Keratinocyte (primary cell): Measurements from ENCODE around the gene LAMP2. TPM values are rescaled to one million over a fixed set of nuclear protein-coding genes. Genes with fewer than 3 reads are reported as not detected.
A peak's percentile ranks its signal among the peaks of the same experiment; 100 is the strongest.

Experiments
- DNase-seq: peaks from one replicate; pipeline ENCODE4 v3.0.0-alpha.2; 2011; ENCODE audit warnings: low read depth, missing footprints, low spot score
- FAIRE-seq: peaks from 2 replicates; lab custom pipeline; 2011; peaks lifted over from hg19 to GRCh38; lab: Jason Lieb, UNC
- H2AFZ ChIP-seq: 2 replicates; pipeline ENCODE4 v1.6.0; 2012; ENCODE audit warnings: low read length, control low read depth, inconsistent platforms; ENCODE audit not compliant: control insufficient read depth
- H3K27ac ChIP-seq: 2 replicates; pipeline ENCODE4 v1.5.1; 2011; ENCODE audit warnings: low read length; ENCODE audit not compliant: control insufficient read depth, insufficient read depth
- H3K27me3 ChIP-seq: 3 replicates; pipeline ENCODE4 v1.6.0; 2011; ENCODE audit warnings: low read length; ENCODE audit not compliant: control insufficient read depth, insufficient read depth; ENCODE audit errors: extremely low read depth
- H3K36me3 ChIP-seq, 2 experiments: 2 replicates in 1 of 2; 3 replicates in 1 of 2; pipeline ENCODE4 v1.5.1; 2011; ENCODE audit warnings: low read length in 2 of 2, mild to moderate bottlenecking in 1 of 2; ENCODE audit not compliant: control insufficient read depth in 2 of 2, insufficient read depth in 2 of 2; ENCODE audit errors: extremely low read depth in 1 of 2
- H3K4me1 ChIP-seq: 3 replicates; pipeline ENCODE4 v1.5.1; 2011; ENCODE audit warnings: low read length; ENCODE audit not compliant: control insufficient read depth, insufficient read depth; ENCODE audit errors: extremely low read depth
- H3K4me2 ChIP-seq: 3 replicates; pipeline ENCODE4 v1.6.0; 2011; ENCODE audit warnings: low read depth, low read length; ENCODE audit not compliant: control insufficient read depth, insufficient read depth; ENCODE audit errors: extremely low read depth
- H3K4me3 ChIP-seq, 3 experiments: fragments of 200-600 bp in 1 of 3; sonication (generic) in 1 of 3; 2 replicates in 2 of 3; 3 replicates in 1 of 3; pipeline ENCODE4 v1.5.1; 2011 to 2016; ENCODE audit warnings: low read length in 3 of 3, mild to moderate bottlenecking in 3 of 3, control low read depth in 2 of 3, inconsistent platforms in 1 of 3, low read depth in 1 of 3, mixed read lengths in 1 of 3, mixed run types in 1 of 3, moderate library complexity in 1 of 3; ENCODE audit not compliant: control insufficient read depth in 2 of 3, insufficient read depth in 2 of 3; ENCODE audit errors: extremely low read depth in 1 of 3
- H3K79me2 ChIP-seq: 2 replicates; pipeline ENCODE4 v1.6.0; 2012; ENCODE audit warnings: low read length; ENCODE audit not compliant: control insufficient read depth, insufficient read depth
- H3K9ac ChIP-seq: 3 replicates; pipeline ENCODE4 v1.6.0; 2011; ENCODE audit warnings: low read length; ENCODE audit not compliant: control insufficient read depth, insufficient read depth; ENCODE audit errors: extremely low read depth
- H3K9me1 ChIP-seq: 3 replicates; pipeline ENCODE4 v1.6.0; 2011; ENCODE audit warnings: low read length; ENCODE audit not compliant: control insufficient read depth, insufficient read depth; ENCODE audit errors: extremely low read depth
- H3K9me3 ChIP-seq: 2 replicates; pipeline ENCODE4 v1.5.1; 2012; ENCODE audit warnings: low read depth, low read length; ENCODE audit not compliant: control insufficient read depth
- H4K20me1 ChIP-seq: 3 replicates; pipeline ENCODE4 v1.6.0; 2011; ENCODE audit warnings: low read length; ENCODE audit not compliant: control insufficient read depth, insufficient read depth; ENCODE audit errors: extremely low read depth
- CTCF ChIP-seq, 3 experiments: IDR thresholded peaks in 1 of 3; conservative IDR thresholded peaks in 1 of 3; optimal IDR thresholded peaks in 1 of 3; 2 replicates in 2 of 3; 3 replicates in 1 of 3; pipeline versions ENCODE3 to v1.5.1; 2011; ENCODE audit warnings: low read length in 3 of 3, mild to moderate bottlenecking in 3 of 3, moderate library complexity in 2 of 3, control low read depth in 1 of 3, inconsistent platforms in 1 of 3; ENCODE audit not compliant: insufficient read depth in 2 of 3; ENCODE audit errors: extremely low read depth in 1 of 3
- EZH2 ChIP-seq: IDR thresholded peaks from one replicate; pipeline ENCODE4 v1.6.1; 2012; ENCODE audit warnings: inconsistent platforms, mild to moderate bottlenecking, low read length, moderate library complexity
- dilution Hi-C: fragments of 300-500 bp; cut with MboI; formaldehyde crosslinking; loops from one replicate; pipeline ENCODE4 v1.7.0; 2020; ENCODE audit warnings: low sequenced_read_pairs; ENCODE audit not compliant: extremely low pct_ligation_motif_present
- polyA minus RNA-seq, 3 experiments: library from RNA; depleted of rRNA, polyadenylated mRNA; stranded (reverse); fragments of >200 nt; gene quantifications; 1 replicate in 1 of 3; 2 replicates in 1 of 3; 3 replicates in 1 of 3; pipeline ENCODE4 v1.2.3, GENCODE V29; 2011
- polyA plus RNA-seq, 5 experiments: library from polyadenylated mRNA; depleted of rRNA in 3 of 5; stranded (reverse) in 3 of 5; stranded (forward) in 1 of 5; unstranded in 1 of 5; fragments of >200 nt; gene quantifications; 1 replicate in 1 of 5; 2 replicates in 3 of 5; 3 replicates in 1 of 5; pipeline versions ENCODE4 v1.2.1 to v1.2.3, GENCODE V29; 2011 to 2012; ENCODE audit warnings: missing spikeins in 2 of 5, low read depth in 1 of 5, low replicate concordance in 1 of 5

LAMP2 gene
- polyA plus RNA-seq: 133 to 239 TPM (median 200 TPM) in 3 replicates
- polyA plus RNA-seq (2011; ENCODE audit: low read depth): 55.4 TPM
- 66.0 and 136 TPM in 2 replicates for polyA plus RNA-seq (2011; cell fraction: cytosol; rRNA removed)
- 347 and 387 TPM in 2 replicates for polyA plus RNA-seq (2011; cell fraction: nucleus; rRNA removed)
- polyA plus RNA-seq (2012; ENCODE audit: low replicate concordance): 115 and 120 TPM in 2 replicates
- polyA minus RNA-seq: 30.9 to 240 TPM (median 205 TPM) in 3 replicates
- 153 TPM for polyA minus RNA-seq (2011; cell fraction: cytosol; rRNA and poly(A)+ RNA removed)
- 324 and 565 TPM in 2 replicates for polyA minus RNA-seq (2011; cell fraction: nucleus; rRNA and poly(A)+ RNA removed)

GRCh38 chrX:120468825-120469525 lies at the start of gene LAMP2:
LAMP2 (minus strand) TSS chrX:120469296; CDS start chrX:120469169, 127 bp downstream.
- no peak for DNase-seq
- Histone ChIP-seq H3K9ac (peak within 1 kb of the TSS; percentile 88), H3K9me1 (no peaks in the 10 kb centered on the region), H3K36me3 (peaks cover 0 to 3% of the 10 kb centered on the region in 2 experiments), H3K4me3 (peak within 1 kb of the TSS; percentile 57 to 90 (median 66)), H3K4me2 (peak within 1 kb of the TSS; percentile 81), H3K4me1 (peaks cover 3% of the 10 kb centered on the region), H3K79me2 (peaks cover 42% of the 10 kb centered on the region), H2AFZ (peak within 1 kb of the TSS; percentile 51), H4K20me1 (no peaks in the 10 kb centered on the region), H3K27me3 (no peaks in the 10 kb centered on the region), H3K27ac (peak within 1 kb of the TSS; percentile 84), H3K9me3 (no peaks in the 10 kb centered on the region)
- no peak for TF ChIP-seq CTCF (optimal IDR thresholded peaks at IDR 0.05 in 1 of 3, IDR thresholded peaks at IDR 0.05 in 1 of 3, conservative IDR thresholded peaks at IDR 0.05 in 1 of 3; ENCODE audit: extremely low read depth in 1 of 3, insufficient read depth in 2 of 3, low read length in 3 of 3)
- TF ChIP-seq EZH2: no peak
- no peak for FAIRE-seq
- dilution Hi-C loops: no loop called here

DNA sequence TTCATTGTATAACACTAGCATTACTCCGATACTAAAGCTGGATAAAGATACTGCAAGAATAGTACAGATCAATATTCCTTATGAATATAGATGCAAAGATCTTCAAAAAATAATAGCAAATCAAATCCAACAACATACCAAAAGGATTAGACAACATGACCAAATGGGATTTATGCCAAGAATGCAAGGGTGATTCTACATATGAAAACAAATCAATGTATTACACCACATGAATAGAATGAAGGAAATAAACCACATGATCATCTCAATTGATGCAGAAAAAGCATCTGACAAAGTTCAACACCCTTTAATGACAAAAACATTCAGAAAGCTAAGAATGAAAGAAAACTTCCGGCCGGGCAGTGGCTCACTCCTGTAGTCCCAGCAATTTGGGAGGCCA lies 48.8 kb upstream of the LAMP2 start:
- Histone ChIP-seq H3K27me3 (no peaks in the 10 kb centered on the region), H3K36me3 (no peaks in the 10 kb centered on the region), H3K27ac (no peak overlapping the region), H3K9me1 (no peaks in the 10 kb centered on the region), H4K20me1 (no peaks in the 10 kb centered on the region), H3K9ac (no peak overlapping the region), H3K4me3 (no peak overlapping the region), H3K4me1 (no peaks in the 10 kb centered on the region), H3K9me3 (no peaks in the 10 kb centered on the region), H2AFZ (no peak overlapping the region), H3K79me2 (no peaks in the 10 kb centered on the region), H3K4me2 (no peak overlapping the region)
- FAIRE-seq (no peak), DNase-seq (no peak)
- dilution Hi-C loops: no loop called here
- TF ChIP-seq EZH2: no peak
- TF ChIP-seq CTCF (optimal IDR thresholded peaks at IDR 0.05 in 1 of 3, IDR thresholded peaks at IDR 0.05 in 1 of 3, conservative IDR thresholded peaks at IDR 0.05 in 1 of 3; ENCODE audit: extremely low read depth in 1 of 3, insufficient read depth in 2 of 3, low read length in 3 of 3): no peak
